ENCODE measurements around the gene CABP7.

CABP7 gene

DNA sequence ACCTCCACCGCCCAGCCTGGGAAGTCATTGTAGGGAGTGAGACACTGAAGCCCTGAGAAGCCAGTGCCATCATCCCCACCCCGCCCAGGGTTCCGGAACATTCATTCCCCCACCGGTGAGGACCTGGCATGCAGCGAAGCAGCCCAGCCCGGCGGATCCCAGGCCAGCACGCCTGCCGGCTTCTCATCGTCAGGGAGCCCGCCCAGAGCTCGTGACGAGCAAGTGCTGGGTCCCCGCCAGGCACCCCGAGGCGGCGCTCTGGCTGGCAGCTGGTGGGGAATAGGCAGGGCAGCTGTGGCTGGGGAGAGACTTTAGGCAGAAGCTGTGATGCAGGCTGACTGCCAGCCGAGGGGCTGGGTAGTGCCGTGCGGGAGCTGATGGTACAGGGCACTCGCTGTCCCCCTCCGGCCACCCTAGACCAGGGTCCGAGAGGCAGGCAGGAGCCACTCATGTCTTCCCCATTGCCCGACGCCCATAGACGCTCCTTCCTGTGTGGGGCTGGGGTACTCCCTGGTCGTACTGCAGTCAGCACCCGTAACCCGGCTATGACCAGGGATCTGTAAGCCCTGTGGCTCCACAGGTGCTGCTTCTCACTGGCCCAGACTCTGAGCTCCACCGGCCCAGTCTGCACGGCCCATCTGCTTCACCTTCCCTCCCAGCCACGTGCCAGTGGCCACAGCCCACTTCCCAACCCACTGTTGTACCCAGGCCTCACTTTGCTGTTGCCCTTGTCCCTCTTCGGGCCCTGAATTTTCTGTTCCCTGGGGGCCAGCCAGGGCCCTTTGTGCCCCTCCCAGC is 24.5 kb upstream of the CABP7 start:
- H3K27ac Mint-ChIP-seq, result no peak overlapping the region
- H3K9me3 Mint-ChIP-seq (ENCODE audit: low read depth), result no peaks in the 10 kb centered on the region
- H3K27me3 Mint-ChIP-seq, result no peaks in the 10 kb centered on the region
- H3K4me3 Mint-ChIP-seq, result no peak overlapping the region
- H3K36me3 Mint-ChIP-seq, result peaks cover 2% of the 10 kb centered on the region
- H3K4me1 Mint-ChIP-seq (ENCODE audit: low read depth), result peaks cover 7% of the 10 kb centered on the region

DNA sequence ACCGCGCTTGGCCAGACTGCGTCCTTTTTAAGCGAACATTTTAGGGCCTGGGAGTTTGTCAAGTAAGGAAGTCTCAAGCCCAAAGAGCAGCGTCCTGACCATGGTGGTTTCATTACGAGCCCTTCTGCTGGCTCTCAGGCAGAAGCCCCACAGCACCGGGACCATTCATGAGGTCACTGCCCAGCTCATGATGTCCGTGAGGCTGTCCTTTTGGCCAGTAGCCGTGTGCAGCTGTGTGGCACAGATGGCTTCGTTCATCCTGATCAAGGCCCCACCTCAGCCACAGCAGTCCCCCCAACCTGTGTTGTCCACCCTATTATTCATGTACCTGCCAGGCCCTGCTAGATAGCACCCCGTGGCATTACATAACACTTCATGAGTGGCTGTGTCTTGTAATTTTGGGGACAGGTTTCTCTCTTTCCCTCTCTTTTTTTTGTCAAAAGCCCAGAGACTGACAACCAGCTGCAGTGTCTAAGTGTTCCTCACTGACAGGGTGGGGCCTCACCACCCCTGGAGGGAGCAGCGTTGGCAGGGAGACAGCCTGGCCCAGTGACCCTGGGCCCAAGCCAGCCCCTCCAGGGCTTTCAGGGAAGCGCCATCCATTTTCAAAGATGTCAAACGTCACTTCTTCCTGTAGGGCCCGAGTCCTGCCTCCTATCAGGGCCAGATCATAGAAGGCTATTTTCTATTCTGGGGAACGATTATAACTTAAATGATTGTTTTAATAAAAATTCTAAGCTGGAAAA is 21.8 kb upstream of the CABP7 start:
- H3K27me3 Mint-ChIP-seq, result no peaks in the 10 kb centered on the region
- H3K27ac Mint-ChIP-seq, result peak overlapping the region; percentile 28
- no peaks in the 10 kb centered on the region for H3K9me3 Mint-ChIP-seq (ENCODE audit: low read depth)
- H3K4me1 Mint-ChIP-seq (ENCODE audit: low read depth), result peaks cover 10% of the 10 kb centered on the region
- no peaks in the 10 kb centered on the region for H3K36me3 Mint-ChIP-seq
- H3K4me3 Mint-ChIP-seq, result no peak overlapping the region

DNA sequence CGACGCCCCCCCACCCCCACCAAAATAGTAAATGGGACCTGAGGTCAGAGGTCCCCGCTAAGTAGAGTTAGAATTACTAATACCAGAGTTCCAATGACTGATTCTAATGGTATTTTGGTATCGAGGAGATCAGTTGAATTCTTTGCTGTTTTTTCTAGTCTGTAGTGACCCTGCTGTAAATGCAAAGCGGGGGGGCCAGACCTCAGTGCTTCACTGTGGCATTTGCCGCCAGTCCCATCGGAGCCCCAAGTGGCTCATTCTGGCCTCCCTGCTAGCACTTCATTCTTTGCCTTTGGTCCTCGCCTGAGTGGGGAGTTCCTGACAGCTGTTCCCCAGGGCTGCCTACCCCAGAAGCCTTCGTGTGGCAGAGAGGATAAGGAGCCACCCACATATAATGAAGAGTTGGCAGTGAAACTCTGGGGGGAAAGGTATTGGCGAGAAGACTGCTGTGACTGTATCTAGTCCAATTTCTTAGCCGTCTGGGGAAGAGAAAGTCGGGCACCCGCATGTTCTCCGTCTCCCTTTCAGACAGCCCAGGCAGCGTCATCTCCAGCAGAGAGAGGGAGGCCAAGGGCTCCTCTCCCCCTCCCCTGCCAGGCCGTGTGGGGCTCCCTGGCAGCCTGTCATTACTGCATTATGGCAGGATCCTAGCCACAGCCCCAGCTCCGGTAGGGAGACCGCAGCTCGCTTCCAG is 19.4 kb upstream of the CABP7 start:
- Mint-ChIP-seq H3K27me3 (no peaks in the 10 kb centered on the region), H3K27ac (no peak overlapping the region), H3K36me3 (no peaks in the 10 kb centered on the region), H3K9me3 (ENCODE audit: low read depth) (no peaks in the 10 kb centered on the region), H3K4me1 (ENCODE audit: low read depth) (peaks cover 13% of the 10 kb centered on the region), H3K4me3 (no peak overlapping the region)

- no peak overlapping the region for H3K4me3 Mint-ChIP-seq
- peaks cover 13% of the 10 kb centered on the region for H3K4me1 Mint-ChIP-seq (ENCODE audit: low read depth)
- H3K36me3 Mint-ChIP-seq, result no peaks in the 10 kb centered on the region
- H3K27me3 Mint-ChIP-seq, result no peaks in the 10 kb centered on the region
- H3K27ac Mint-ChIP-seq, result no peak overlapping the region
- H3K9me3 Mint-ChIP-seq (ENCODE audit: low read depth), result no peaks in the 10 kb centered on the region
Measured at GRCh38 chr22:29700900-29701154, 19.0 kb upstream of the CABP7 start.

- H3K4me1 Mint-ChIP-seq (ENCODE audit: low read depth), result peaks cover 13% of the 10 kb centered on the region
- no peaks in the 10 kb centered on the region for H3K36me3 Mint-ChIP-seq
- H3K27ac Mint-ChIP-seq, result no peak overlapping the region
- H3K4me3 Mint-ChIP-seq, result no peak overlapping the region
- H3K9me3 Mint-ChIP-seq (ENCODE audit: low read depth), result no peaks in the 10 kb centered on the region
- no peaks in the 10 kb centered on the region for H3K27me3 Mint-ChIP-seq
Measured at GRCh38 chr22:29701155-29701999, 18.4 kb upstream of the CABP7 start.

GRCh38 chr22:29702000-29702930 is 17.5 kb upstream of the CABP7 start:
- Mint-ChIP-seq H3K4me3 (no peak overlapping the region), H3K9me3 (ENCODE audit: low read depth) (no peaks in the 10 kb centered on the region), H3K4me1 (ENCODE audit: low read depth) (peaks cover 13% of the 10 kb centered on the region), H3K36me3 (no peaks in the 10 kb centered on the region), H3K27ac (no peak overlapping the region), H3K27me3 (no peaks in the 10 kb centered on the region)

DNA sequence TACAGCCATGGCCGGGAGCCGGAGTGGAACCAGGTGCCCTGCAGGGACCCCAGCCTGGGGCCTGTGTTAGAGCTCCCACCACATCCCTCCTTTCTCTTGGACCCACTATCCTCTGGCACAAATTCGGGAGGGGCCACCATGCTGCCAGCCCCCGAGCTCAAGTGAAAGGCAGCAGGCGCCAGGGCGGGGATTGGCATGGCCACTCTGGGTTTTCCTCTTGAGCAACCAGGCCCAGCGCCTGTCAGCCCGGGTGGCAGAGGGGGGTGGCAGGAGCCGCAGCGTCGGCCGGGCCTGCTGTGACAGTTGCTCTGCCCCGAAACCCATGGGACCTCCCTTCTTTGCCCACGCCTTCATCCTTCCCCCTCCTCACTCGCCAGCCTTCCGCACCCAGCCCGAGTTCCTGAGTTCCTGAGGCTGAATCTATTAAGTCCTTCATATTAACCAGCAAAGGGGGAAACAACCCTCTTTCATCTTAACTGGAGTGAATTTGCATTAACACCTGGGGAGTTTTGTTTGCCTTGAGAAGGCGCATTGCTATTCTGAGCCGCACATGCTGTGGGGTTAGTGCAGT is 16.8 kb upstream of the CABP7 start:
- H3K4me1 Mint-ChIP-seq (ENCODE audit: low read depth), result peaks cover 13% of the 10 kb centered on the region
- no peaks in the 10 kb centered on the region for H3K36me3 Mint-ChIP-seq
- no peak overlapping the region for H3K27ac Mint-ChIP-seq
- H3K4me3 Mint-ChIP-seq, result no peak overlapping the region
- H3K9me3 Mint-ChIP-seq (ENCODE audit: low read depth), result no peaks in the 10 kb centered on the region
- H3K27me3 Mint-ChIP-seq, result no peaks in the 10 kb centered on the region

- Mint-ChIP-seq H3K9me3 (ENCODE audit: low read depth) (no peaks in the 10 kb centered on the region), H3K4me3 (no peak overlapping the region), H3K27ac (no peak overlapping the region), H3K36me3 (no peaks in the 10 kb centered on the region), H3K27me3 (no peaks in the 10 kb centered on the region), H3K4me1 (ENCODE audit: low read depth) (peaks cover 13% of the 10 kb centered on the region)
Measured at GRCh38 chr22:29703569-29704195, 16.1 kb upstream of the CABP7 start.

GRCh38 chr22:29704528-29705285 is 15.1 kb upstream of the CABP7 start:
- H3K4me1 Mint-ChIP-seq (ENCODE audit: low read depth), result peaks cover 13% of the 10 kb centered on the region
- no peaks in the 10 kb centered on the region for H3K9me3 Mint-ChIP-seq (ENCODE audit: low read depth)
- H3K4me3 Mint-ChIP-seq, result no peak overlapping the region
- no peak overlapping the region for H3K27ac Mint-ChIP-seq
- no peaks in the 10 kb centered on the region for H3K36me3 Mint-ChIP-seq
- no peaks in the 10 kb centered on the region for H3K27me3 Mint-ChIP-seq

- H3K27me3 Mint-ChIP-seq, result no peaks in the 10 kb centered on the region
- H3K36me3 Mint-ChIP-seq, result no peaks in the 10 kb centered on the region
- H3K27ac Mint-ChIP-seq, result no peak overlapping the region
- no peak overlapping the region for H3K4me3 Mint-ChIP-seq
- no peaks in the 10 kb centered on the region for H3K9me3 Mint-ChIP-seq (ENCODE audit: low read depth)
- peaks cover 13% of the 10 kb centered on the region for H3K4me1 Mint-ChIP-seq (ENCODE audit: low read depth)
Measured at GRCh38 chr22:29705651-29706050, 14.2 kb upstream of the CABP7 start.

DNA sequence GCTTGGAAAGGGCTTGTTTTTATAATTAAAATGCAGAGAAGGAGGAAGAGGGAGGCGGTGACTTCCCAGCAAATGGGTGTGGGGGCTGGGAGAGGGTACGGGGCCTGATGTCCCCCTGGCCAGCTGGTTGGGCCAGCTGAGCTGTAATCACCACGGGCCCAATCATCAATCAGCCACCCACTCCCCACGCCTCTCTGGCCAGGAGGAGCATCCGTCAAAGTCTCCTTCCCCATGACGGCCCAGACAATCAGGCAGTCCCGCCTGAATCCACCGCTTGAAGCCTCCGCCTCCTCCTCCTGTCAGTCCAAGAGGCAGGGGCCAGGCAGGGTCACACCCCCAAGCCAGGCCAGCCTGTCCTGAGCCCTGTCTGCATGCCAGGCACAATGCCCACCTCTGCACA is 13.3 kb upstream of the CABP7 start:
- H3K27me3 Mint-ChIP-seq, result no peaks in the 10 kb centered on the region
- H3K27ac Mint-ChIP-seq, result no peak overlapping the region
- no peak overlapping the region for H3K4me3 Mint-ChIP-seq

DNA sequence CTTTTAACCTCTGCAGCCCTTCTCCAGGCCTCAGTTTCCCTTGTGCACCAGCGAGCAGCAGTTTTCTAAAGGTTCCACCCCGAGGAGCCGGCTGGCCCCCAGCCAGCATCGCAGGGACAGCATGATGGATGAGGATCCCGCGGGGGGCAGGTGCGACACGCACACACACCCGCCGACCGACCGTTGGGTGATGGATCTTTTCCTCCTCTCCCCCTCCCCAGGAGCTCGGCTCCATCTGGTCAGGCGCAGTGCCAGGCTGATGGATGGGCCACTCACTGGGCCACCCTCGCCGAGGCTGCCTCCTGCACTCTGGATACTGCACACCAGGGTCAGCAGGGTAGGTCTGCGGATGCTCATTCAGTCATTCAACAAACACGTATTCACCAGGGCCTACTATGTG is 12.8 kb upstream of the CABP7 start:
- H3K9me3 Mint-ChIP-seq (ENCODE audit: low read depth), result no peaks in the 10 kb centered on the region
- no peak overlapping the region for H3K4me3 Mint-ChIP-seq
- peaks cover 3% of the 10 kb centered on the region for H3K4me1 Mint-ChIP-seq (ENCODE audit: low read depth)
- no peaks in the 10 kb centered on the region for H3K27me3 Mint-ChIP-seq
- no peak overlapping the region for H3K27ac Mint-ChIP-seq
- H3K36me3 Mint-ChIP-seq, result no peaks in the 10 kb centered on the region

More for the DNA sequence above, 13.3 kb upstream of the CABP7 start:
- no peaks in the 10 kb centered on the region for H3K9me3 Mint-ChIP-seq (ENCODE audit: low read depth)
- H3K4me1 Mint-ChIP-seq (ENCODE audit: low read depth), result peaks cover 6% of the 10 kb centered on the region
- no peaks in the 10 kb centered on the region for H3K36me3 Mint-ChIP-seq

- Mint-ChIP-seq H3K36me3 (no peaks in the 10 kb centered on the region), H3K4me3 (no peak overlapping the region), H3K27me3 (no peaks in the 10 kb centered on the region), H3K4me1 (ENCODE audit: low read depth) (peaks cover 2% of the 10 kb centered on the region), H3K9me3 (ENCODE audit: low read depth) (no peaks in the 10 kb centered on the region), H3K27ac (no peak overlapping the region)
Measured at GRCh38 chr22:29707471-29707870, 12.3 kb upstream of the CABP7 start.
